Measurements from ENCODE around the gene MRPS7. TPM values are rescaled to one million over a fixed set of nuclear protein-coding genes. Genes with fewer than 3 reads are reported as not detected.
"Not testable (repeated sequence)": the region's sequence is repeated elsewhere in the genome, so short reads cannot be mapped to it uniquely, and the experiment has no call there.

Gene MRPS7
- total and polyA plus RNA-seq, 2 experiments from 2014 or later = 47.5 to 102 TPM

GRCh38 chr17:75250009-75250471 is 11.6 kb upstream of the MRPS7 start:
- Histone ChIP-seq H4K20me1 (ENCODE audit: insufficient read depth, poor library complexity, severe bottlenecking) (peaks cover 19% of the 10 kb centered on the region), H3K4me1 (ENCODE audit: insufficient read depth) (no peaks in the 10 kb centered on the region), H3K79me2 (peaks cover 55% of the 10 kb centered on the region), H3K4me3 (no peak overlapping the region), H2AFZ (no peak overlapping the region), H3K9me2 (replicated peaks; ENCODE audit: insufficient read depth) (no peaks in the 10 kb centered on the region), H3K36me3 (replicated peaks; ENCODE audit: insufficient read depth, low read depth) (no peaks in the 10 kb centered on the region), H3K27me3 (no peaks in the 10 kb centered on the region), H3K4me2 (peak overlapping the region; percentile 49), H3K27ac (no peak overlapping the region), H3K9me3 (ENCODE audit: low read depth) (no peaks in the 10 kb centered on the region)
- 69% methylated on average over 11 of the region's 11 CpGs for whole genome bisulfite sequencing (ENCODE audit: low lambda C conversion rate, missing lambda C conversion rate)
- no peak for TF ChIP-seq EZH2 (IDR thresholded peaks at IDR 0.05; ENCODE audit: borderline replicate concordance)
- no peak for TF ChIP-seq EZH2phosphoT487 (IDR thresholded peaks at IDR 0.05; ENCODE audit: low read depth, severe bottlenecking, unreplicated experiment)
- TF ChIP-seq CTCF (IDR thresholded peaks at IDR 0.05; ENCODE audit: poor library complexity) = no peak
- DNase-seq (ENCODE audit: low spot score) = no peak

- Histone ChIP-seq H3K4me1 (ENCODE audit: insufficient read depth) (no peaks in the 10 kb centered on the region), H4K20me1 (ENCODE audit: insufficient read depth, poor library complexity, severe bottlenecking) (peaks cover 19% of the 10 kb centered on the region), H3K9me2 (replicated peaks; ENCODE audit: insufficient read depth) (no peaks in the 10 kb centered on the region), H3K27me3 (no peaks in the 10 kb centered on the region), H2AFZ (no peak overlapping the region), H3K4me3 (no peak overlapping the region), H3K36me3 (replicated peaks; ENCODE audit: insufficient read depth, low read depth) (no peaks in the 10 kb centered on the region), H3K79me2 (peaks cover 64% of the 10 kb centered on the region), H3K9me3 (ENCODE audit: low read depth) (no peaks in the 10 kb centered on the region), H3K4me2 (no peak overlapping the region), H3K27ac (no peak overlapping the region)
- WGBS (ENCODE audit: low lambda C conversion rate, missing lambda C conversion rate) = 93% methylated on average over 8 of the region's 8 CpGs
- no peak for DNase-seq (ENCODE audit: low spot score)
- TF ChIP-seq EZH2 (IDR thresholded peaks at IDR 0.05; ENCODE audit: borderline replicate concordance) (no peak), CTCF (IDR thresholded peaks at IDR 0.05; ENCODE audit: poor library complexity) (no peak), EZH2phosphoT487 (IDR thresholded peaks at IDR 0.05; ENCODE audit: low read depth, severe bottlenecking, unreplicated experiment) (no peak)
These were observed 9.5 kb upstream of the MRPS7 start for GRCh38 chr17:75252039-75252816.

- not testable (repeated sequence) for H3K27me3 ChIP-seq; H3K9me3 ChIP-seq (ENCODE audit: low read depth); H3K4me3 ChIP-seq; H2AFZ ChIP-seq; H3K4me2 ChIP-seq; H3K36me3 ChIP-seq (replicated peaks; ENCODE audit: insufficient read depth, low read depth); H3K27ac ChIP-seq; DNase-seq (ENCODE audit: low spot score); H3K9me2 ChIP-seq (replicated peaks; ENCODE audit: insufficient read depth); H3K4me1 ChIP-seq (ENCODE audit: insufficient read depth)
- 92% methylated on average over 11 of the region's 11 CpGs for WGBS (ENCODE audit: low lambda C conversion rate, missing lambda C conversion rate)
- Histone ChIP-seq H3K79me2 (peaks cover 70% of the 10 kb centered on the region), H4K20me1 (ENCODE audit: insufficient read depth, poor library complexity, severe bottlenecking) (peaks cover 14% of the 10 kb centered on the region)
These were observed 5.6 kb upstream of the MRPS7 start for GRCh38 chr17:75255954-75256698.

- peaks cover 64% of the 10 kb centered on the region for H3K79me2 ChIP-seq
- H3K4me3 ChIP-seq; H3K36me3 ChIP-seq (replicated peaks; ENCODE audit: insufficient read depth, low read depth); H3K27ac ChIP-seq; H3K4me2 ChIP-seq; H3K27me3 ChIP-seq; H2AFZ ChIP-seq; H3K9me3 ChIP-seq (ENCODE audit: low read depth); H3K9me2 ChIP-seq (replicated peaks; ENCODE audit: insufficient read depth); H3K4me1 ChIP-seq (ENCODE audit: insufficient read depth); DNase-seq (ENCODE audit: low spot score): not testable (repeated sequence)
- peaks cover 11% of the 10 kb centered on the region for H4K20me1 ChIP-seq (ENCODE audit: insufficient read depth, poor library complexity, severe bottlenecking)
- WGBS (ENCODE audit: low lambda C conversion rate, missing lambda C conversion rate) = 51% methylated on average over 2 of the region's 2 CpGs
These were observed 4.5 kb upstream of the MRPS7 start for GRCh38 chr17:75257228-75257627.

Data from hepatocyte (in vitro differentiated cells).